ENCODE results near the gene SDHA. TPM values are rescaled to one million over a fixed set of nuclear protein-coding genes. Genes with fewer than 3 reads are reported as not detected.
"Not testable (repeated sequence)": the region's sequence is repeated elsewhere in the genome, so short reads cannot be mapped to it uniquely, and the experiment has no call there.

SDHA gene
- polyA plus RNA-seq, 1 donor (not counting 4 experiments of a cell fraction or from before 2014, with no cell fraction given) = 178 TPM

- no peaks in the 10 kb centered on the region for H3K27me3 ChIP-seq (ENCODE audit: control insufficient read depth, extremely low read depth, insufficient read depth, low read length)
Observed at GRCh38 chr5:252546-252945, 34.4 kb downstream of the SDHA start.

GRCh38 chr5:254322-254721 lies 36.2 kb downstream of the SDHA start:
- H3K4me3 ChIP-seq (ENCODE audit: control insufficient read depth in 2 of 3, extremely low read depth in 1 of 3, insufficient read depth in 2 of 3, low read depth in 1 of 3, low read length in 3 of 3); H3K27ac ChIP-seq (ENCODE audit: control insufficient read depth, insufficient read depth, low read length); H3K9me3 ChIP-seq (ENCODE audit: control insufficient read depth, low read depth, low read length); FAIRE-seq; dilution Hi-C loops (cut with MboI; ENCODE audit: extremely low pct_ligation_motif_present, low sequenced_read_pairs); H3K9ac ChIP-seq (ENCODE audit: control insufficient read depth, extremely low read depth, insufficient read depth, low read length); H3K4me2 ChIP-seq (ENCODE audit: control insufficient read depth, extremely low read depth, insufficient read depth, low read depth, low read length); DNase-seq (ENCODE audit: low read depth, low spot score); H3K4me1 ChIP-seq (ENCODE audit: control insufficient read depth, extremely low read depth, insufficient read depth, low read length); H3K79me2 ChIP-seq (ENCODE audit: control insufficient read depth, insufficient read depth, low read length); H3K27me3 ChIP-seq (ENCODE audit: control insufficient read depth, extremely low read depth, insufficient read depth, low read length); H2AFZ ChIP-seq (ENCODE audit: control insufficient read depth, low read length); H3K9me1 ChIP-seq (ENCODE audit: control insufficient read depth, extremely low read depth, insufficient read depth, low read length); H4K20me1 ChIP-seq (ENCODE audit: control insufficient read depth, extremely low read depth, insufficient read depth, low read length): not testable (repeated sequence)
- H3K36me3 ChIP-seq (ENCODE audit: control insufficient read depth in 2 of 2, extremely low read depth in 1 of 2, insufficient read depth in 2 of 2, low read length in 2 of 2) = peaks cover 3 to 20% of the 10 kb centered on the region in 2 experiments

More at GRCh38 chr5:252546-252945, 34.4 kb downstream of the SDHA start:
- Histone ChIP-seq H3K4me3 (ENCODE audit: control insufficient read depth in 2 of 3, extremely low read depth in 1 of 3, insufficient read depth in 2 of 3, low read depth in 1 of 3, low read length in 3 of 3) (no peak overlapping the region), H2AFZ (ENCODE audit: control insufficient read depth, low read length) (no peak overlapping the region), H3K9ac (ENCODE audit: control insufficient read depth, extremely low read depth, insufficient read depth, low read length) (no peak overlapping the region), H3K4me1 (ENCODE audit: control insufficient read depth, extremely low read depth, insufficient read depth, low read length) (no peaks in the 10 kb centered on the region), H3K27ac (ENCODE audit: control insufficient read depth, insufficient read depth, low read length) (no peak overlapping the region), H3K9me3 (ENCODE audit: control insufficient read depth, low read depth, low read length) (no peaks in the 10 kb centered on the region), H4K20me1 (ENCODE audit: control insufficient read depth, extremely low read depth, insufficient read depth, low read length) (no peaks in the 10 kb centered on the region), H3K79me2 (ENCODE audit: control insufficient read depth, insufficient read depth, low read length) (no peaks in the 10 kb centered on the region), H3K36me3 (ENCODE audit: control insufficient read depth in 2 of 2, extremely low read depth in 1 of 2, insufficient read depth in 2 of 2, low read length in 2 of 2) (peaks cover 5 to 17% of the 10 kb centered on the region in 2 experiments), H3K9me1 (ENCODE audit: control insufficient read depth, extremely low read depth, insufficient read depth, low read length) (no peaks in the 10 kb centered on the region), H3K4me2 (ENCODE audit: control insufficient read depth, extremely low read depth, insufficient read depth, low read depth, low read length) (peak overlapping the region; percentile 12)
- peak; percentile 56 for DNase-seq (ENCODE audit: low read depth, low spot score)
- no peak for FAIRE-seq
- dilution Hi-C loops (cut with MboI; ENCODE audit: extremely low pct_ligation_motif_present, low sequenced_read_pairs) = no loop called here
- no peak for TF ChIP-seq CTCF (optimal IDR thresholded peaks at IDR 0.05 in 1 of 3, IDR thresholded peaks at IDR 0.05 in 1 of 3, conservative IDR thresholded peaks at IDR 0.05 in 1 of 3; ENCODE audit: extremely low read depth in 1 of 3, insufficient read depth in 2 of 3, low read length in 3 of 3)
- no peak for TF ChIP-seq EZH2 (IDR thresholded peaks at IDR 0.05; ENCODE audit: low read length)

GRCh38 chr5:255116-255515 lies 37.0 kb downstream of the SDHA start:
- H3K27ac ChIP-seq (ENCODE audit: control insufficient read depth, insufficient read depth, low read length); H3K9ac ChIP-seq (ENCODE audit: control insufficient read depth, extremely low read depth, insufficient read depth, low read length); H4K20me1 ChIP-seq (ENCODE audit: control insufficient read depth, extremely low read depth, insufficient read depth, low read length); dilution Hi-C loops (cut with MboI; ENCODE audit: extremely low pct_ligation_motif_present, low sequenced_read_pairs); FAIRE-seq; H3K4me3 ChIP-seq (ENCODE audit: control insufficient read depth in 2 of 3, extremely low read depth in 1 of 3, insufficient read depth in 2 of 3, low read depth in 1 of 3, low read length in 3 of 3); H3K9me1 ChIP-seq (ENCODE audit: control insufficient read depth, extremely low read depth, insufficient read depth, low read length); H2AFZ ChIP-seq (ENCODE audit: control insufficient read depth, low read length); H3K79me2 ChIP-seq (ENCODE audit: control insufficient read depth, insufficient read depth, low read length); DNase-seq (ENCODE audit: low read depth, low spot score); H3K27me3 ChIP-seq (ENCODE audit: control insufficient read depth, extremely low read depth, insufficient read depth, low read length); H3K9me3 ChIP-seq (ENCODE audit: control insufficient read depth, low read depth, low read length); H3K4me2 ChIP-seq (ENCODE audit: control insufficient read depth, extremely low read depth, insufficient read depth, low read depth, low read length); H3K4me1 ChIP-seq (ENCODE audit: control insufficient read depth, extremely low read depth, insufficient read depth, low read length): not testable (repeated sequence)
- peaks cover 3 to 19% of the 10 kb centered on the region in 2 experiments for H3K36me3 ChIP-seq (ENCODE audit: control insufficient read depth in 2 of 2, extremely low read depth in 1 of 2, insufficient read depth in 2 of 2, low read length in 2 of 2)

GRCh38 chr5:256347-256746 lies 38.2 kb downstream of the SDHA start:
- H3K79me2 ChIP-seq (ENCODE audit: control insufficient read depth, insufficient read depth, low read length); H3K27ac ChIP-seq (ENCODE audit: control insufficient read depth, insufficient read depth, low read length); H4K20me1 ChIP-seq (ENCODE audit: control insufficient read depth, extremely low read depth, insufficient read depth, low read length); H3K9me3 ChIP-seq (ENCODE audit: control insufficient read depth, low read depth, low read length); H3K9me1 ChIP-seq (ENCODE audit: control insufficient read depth, extremely low read depth, insufficient read depth, low read length); H3K27me3 ChIP-seq (ENCODE audit: control insufficient read depth, extremely low read depth, insufficient read depth, low read length); H3K9ac ChIP-seq (ENCODE audit: control insufficient read depth, extremely low read depth, insufficient read depth, low read length); dilution Hi-C loops (cut with MboI; ENCODE audit: extremely low pct_ligation_motif_present, low sequenced_read_pairs); H3K4me2 ChIP-seq (ENCODE audit: control insufficient read depth, extremely low read depth, insufficient read depth, low read depth, low read length); H2AFZ ChIP-seq (ENCODE audit: control insufficient read depth, low read length); H3K4me1 ChIP-seq (ENCODE audit: control insufficient read depth, extremely low read depth, insufficient read depth, low read length); H3K4me3 ChIP-seq (ENCODE audit: control insufficient read depth in 2 of 3, extremely low read depth in 1 of 3, insufficient read depth in 2 of 3, low read depth in 1 of 3, low read length in 3 of 3); DNase-seq (ENCODE audit: low read depth, low spot score); FAIRE-seq: not testable (repeated sequence)
- H3K36me3 ChIP-seq (ENCODE audit: control insufficient read depth in 2 of 2, extremely low read depth in 1 of 2, insufficient read depth in 2 of 2, low read length in 2 of 2) = peaks cover 3 to 17% of the 10 kb centered on the region in 2 experiments
